HG03354 (cell line): ENCODE data around the gene GBX2.

Experiments
- ATAC-seq: cut with Tn5 transposase; IDR thresholded peaks from one replicate; pipeline ENCODE4 v1.9.1; 2021; ENCODE audit warnings: mild to moderate bottlenecking; ENCODE audit not compliant: unreplicated experiment, poor library complexity, severe bottlenecking

The GBX2 gene

DNA sequence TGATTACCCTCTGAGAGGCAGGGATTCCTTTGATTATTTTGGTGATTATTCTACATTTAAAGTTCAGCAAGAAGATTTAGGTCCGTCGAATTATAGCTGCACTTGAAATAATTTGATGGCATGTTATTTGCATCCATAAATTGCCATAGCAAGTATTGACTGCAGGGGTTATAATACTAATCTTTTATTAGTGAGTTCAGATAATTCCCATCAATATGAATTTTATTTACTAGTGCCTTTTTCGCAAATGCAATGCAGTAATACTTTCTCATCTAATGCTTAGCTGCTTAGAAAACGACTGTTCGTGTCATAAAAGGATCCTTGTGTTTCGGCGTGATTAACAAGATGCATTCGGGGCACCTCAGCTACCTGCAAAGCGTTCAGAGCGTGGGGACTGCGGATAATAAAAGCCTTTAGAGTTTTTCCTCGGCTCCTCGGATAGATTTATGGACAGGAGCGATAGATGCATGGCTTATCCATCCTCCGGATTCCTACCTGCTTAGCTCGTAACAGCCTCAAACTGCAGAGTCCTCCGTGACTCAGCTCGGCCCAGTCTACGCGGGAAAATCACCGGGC is 2.5 kb upstream of the GBX2 start:
- ATAC-seq = no peak

- no peak for ATAC-seq
Measured at GRCh38 chr2:236169741-236170589, 1.8 kb upstream of the GBX2 start.

DNA sequence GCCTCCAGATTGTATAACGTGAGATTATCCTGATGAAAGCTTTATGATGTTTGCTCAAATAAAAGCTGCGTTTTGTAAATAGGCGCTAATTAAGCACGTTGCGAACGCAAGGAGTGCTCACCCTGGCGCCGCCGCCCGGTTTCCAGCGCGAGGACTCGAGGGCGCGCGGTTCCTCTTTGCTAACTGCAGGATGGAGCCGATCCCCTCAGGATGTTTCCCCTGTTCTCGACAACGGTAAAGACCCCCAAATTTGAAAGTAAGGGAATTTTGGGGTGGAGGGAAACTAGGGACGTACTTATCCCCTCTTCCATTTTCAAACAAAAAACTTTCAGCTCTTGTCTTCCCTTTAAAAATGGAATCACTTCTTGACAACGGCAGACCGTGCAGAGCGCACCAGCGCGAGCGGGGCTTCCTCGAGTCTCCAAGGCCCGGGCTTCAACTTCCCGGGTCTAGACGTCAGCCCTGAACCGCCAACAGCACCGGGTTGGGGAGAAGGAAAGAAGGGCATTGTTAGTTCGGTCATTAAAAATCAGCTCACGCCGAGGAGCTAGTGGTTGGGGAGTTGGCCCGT is 1.1 kb upstream of the GBX2 start:
- no peak for ATAC-seq

GRCh38 chr2:236167297-236168109 is 683 bp downstream of the GBX2 start:
- ATAC-seq = no peak

DNA sequence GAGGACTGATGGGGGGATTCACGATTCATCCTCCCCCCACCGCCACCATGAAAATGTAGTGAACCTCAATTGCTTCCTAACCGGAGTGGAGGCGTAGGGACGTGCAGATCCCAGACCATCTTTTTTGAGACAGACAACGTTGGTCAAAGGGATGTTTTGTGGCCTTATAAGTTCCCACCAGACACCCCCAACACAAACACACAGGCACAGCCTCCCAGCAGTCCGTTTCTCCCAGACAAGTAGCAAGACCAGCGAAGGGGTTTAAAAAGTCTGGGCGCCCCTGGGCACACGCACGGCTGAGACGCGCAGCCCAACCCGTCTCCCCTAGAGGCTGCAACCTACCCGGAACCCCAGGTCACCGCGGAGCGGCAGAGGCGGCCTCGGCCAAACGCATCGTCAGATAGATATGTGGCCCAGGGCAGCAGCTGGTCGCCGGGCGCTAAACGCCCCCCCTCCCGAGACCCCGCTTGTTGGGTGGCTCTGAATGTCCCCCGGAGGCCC is 1.3 kb downstream of the GBX2 start:
- no peak for ATAC-seq

DNA sequence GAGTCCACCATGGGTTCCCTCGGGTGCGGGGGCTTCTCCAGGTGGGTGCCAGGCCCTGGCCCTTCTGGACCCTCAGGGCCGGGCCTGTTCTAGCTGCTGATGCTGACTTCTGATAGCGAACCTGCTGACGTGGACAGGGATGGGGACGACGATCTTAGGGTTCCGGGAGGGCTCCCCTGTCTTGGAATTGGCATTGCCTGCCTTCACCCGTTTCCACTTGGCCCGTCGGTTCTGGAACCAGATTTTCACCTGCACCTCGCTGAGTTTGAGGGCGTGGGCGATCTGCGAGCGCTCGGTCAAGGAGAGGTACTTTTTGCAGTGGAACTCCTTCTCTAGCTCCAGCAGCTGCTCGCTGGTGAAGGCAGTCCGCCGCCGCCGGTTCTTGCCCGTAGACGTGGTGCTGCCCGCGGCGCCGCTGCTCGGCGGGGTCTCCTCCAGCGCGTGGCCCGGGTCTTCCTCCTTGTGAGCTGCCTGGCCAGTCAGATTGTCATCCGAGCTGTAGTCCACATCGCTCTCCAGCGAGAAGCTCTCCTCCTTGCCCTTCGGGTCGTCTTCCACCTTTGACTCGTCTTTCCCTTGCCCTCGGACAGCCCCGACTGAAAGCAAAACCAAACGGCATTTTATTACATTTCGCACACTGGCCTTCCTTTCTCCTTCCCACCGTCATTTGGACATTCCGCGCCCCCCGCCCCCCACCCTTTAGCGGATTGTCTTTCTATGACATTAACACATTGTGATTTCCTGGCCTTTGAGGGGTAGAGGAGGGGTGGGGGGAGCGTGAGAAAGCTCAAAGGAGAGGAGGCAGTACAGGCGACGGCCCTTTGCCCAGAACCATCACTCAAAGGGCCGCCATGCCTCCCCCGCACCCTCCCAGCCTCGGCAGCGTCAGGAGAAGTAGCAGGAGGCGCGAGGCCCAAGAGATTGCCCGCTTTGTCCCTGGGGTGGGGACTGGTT is 2.1 kb downstream of the GBX2 start:
- no peak for ATAC-seq

DNA sequence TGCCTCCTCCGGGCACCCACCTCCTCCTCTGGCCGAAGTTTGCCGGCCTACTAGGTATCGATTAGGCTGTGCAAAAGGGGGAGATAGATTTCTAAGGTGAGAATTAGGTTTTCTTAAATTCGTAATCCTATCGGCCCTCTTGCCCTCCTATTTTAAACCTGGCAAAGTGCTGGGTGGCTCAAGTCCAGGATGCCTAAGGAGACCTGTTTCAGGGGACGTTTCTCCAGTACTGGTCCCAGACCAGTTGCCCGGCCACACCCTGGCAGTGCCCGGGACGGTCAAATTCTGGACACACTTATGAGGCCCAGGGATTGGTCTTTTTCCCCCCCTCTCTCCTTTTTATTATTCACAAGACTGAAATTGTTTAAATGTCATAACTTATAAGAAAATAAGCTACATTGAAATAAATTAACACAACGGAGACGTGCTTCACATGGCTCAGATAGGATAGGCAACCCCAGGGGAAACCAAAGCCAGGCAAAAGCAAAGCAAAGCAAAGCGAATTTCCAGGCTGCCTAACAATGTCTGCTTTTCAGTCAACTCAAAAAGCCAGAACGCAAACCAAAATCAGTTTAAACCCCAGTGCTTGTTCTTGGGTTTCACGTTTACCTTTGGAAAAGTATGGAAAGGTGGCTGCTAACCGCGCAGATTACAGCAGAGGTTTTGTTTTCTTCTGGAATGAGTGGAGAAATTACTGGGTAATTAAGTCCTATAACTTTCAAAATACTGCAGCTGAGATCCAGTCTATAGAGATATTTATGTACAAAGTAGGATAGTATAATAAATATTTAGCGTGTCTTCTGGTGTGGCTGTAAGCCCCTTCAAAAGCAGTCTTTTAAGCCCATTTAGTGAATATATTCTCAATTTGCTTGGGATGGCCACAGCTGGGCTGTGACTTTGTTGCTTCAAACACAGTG is 3.0 kb downstream of the GBX2 start:
- no peak for ATAC-seq

DNA sequence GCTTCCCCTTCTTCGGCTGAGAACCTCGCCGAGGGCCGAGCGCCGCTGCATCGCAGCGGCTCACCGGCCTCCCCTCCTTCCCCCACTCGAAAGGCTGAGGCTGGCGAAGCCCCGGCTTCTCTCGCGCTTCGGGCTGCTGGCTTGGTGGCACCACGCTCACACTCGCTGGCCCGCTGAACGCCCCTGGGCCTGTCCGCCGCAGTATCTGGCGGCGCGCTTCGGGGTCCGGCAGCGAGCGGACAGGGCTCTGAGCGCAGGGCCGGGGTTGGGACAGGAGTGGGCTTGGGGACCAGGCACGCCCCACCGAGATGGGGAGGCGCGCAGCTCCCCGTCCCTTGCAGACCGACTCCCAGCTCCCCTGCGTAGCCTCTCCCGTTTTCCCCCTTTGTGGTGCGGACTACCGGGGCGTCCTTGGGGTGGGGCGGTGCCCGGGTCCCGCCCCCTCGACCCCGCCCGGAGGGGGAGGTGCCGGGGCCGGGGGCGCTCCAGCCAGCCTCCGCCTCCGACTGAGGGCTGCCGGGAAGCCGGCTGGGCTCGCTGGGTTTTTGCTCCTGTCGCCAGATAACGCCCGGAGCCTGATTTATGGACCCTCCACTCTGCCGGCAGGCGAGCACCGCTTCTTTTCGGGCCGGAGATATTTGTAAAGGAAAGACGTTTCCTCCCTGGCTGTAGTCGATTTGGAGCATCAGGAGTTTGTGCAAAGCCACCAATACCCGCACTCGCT is 3.8 kb downstream of the GBX2 start:
- ATAC-seq = no peak

DNA sequence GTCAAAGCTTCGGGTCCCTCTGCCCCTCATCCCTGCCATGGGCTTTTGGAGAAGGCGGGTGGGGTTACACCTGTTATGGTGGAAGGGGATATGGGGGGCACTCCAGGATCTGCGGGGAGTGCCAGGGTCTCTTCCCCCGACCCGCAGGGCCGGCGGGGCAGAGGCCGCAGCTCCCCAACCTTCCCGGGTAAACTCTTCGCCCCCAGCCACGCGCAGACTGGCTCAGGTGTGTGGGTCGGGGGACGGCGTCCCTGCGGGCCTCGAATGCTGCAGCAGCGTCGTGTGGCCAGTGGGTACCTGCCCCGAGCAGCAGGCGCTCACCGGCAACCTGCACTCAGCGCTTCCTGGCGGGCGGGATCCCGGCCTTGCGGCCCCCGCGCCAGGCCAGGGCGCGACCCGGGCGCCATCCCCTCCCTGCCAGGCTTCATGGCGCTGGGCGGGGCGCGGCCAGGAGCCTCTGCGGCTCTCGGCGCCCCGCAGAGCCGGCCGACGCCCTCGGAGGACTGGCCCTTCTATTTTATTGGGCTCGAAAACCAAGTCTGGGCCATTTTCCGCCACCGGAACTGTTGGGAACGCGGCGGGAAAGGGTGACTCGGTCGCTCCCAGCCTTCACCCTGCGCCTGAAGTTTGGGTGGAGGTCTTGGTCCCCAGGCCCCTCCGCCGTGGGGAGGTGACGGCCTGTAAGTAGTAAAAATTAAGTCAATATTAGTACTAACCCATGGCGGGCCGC is 4.5 kb downstream of the GBX2 start:
- ATAC-seq = no peak

GRCh38 chr2:236162882-236163470 is 5.2 kb downstream of the GBX2 start:
- no peak for ATAC-seq

DNA sequence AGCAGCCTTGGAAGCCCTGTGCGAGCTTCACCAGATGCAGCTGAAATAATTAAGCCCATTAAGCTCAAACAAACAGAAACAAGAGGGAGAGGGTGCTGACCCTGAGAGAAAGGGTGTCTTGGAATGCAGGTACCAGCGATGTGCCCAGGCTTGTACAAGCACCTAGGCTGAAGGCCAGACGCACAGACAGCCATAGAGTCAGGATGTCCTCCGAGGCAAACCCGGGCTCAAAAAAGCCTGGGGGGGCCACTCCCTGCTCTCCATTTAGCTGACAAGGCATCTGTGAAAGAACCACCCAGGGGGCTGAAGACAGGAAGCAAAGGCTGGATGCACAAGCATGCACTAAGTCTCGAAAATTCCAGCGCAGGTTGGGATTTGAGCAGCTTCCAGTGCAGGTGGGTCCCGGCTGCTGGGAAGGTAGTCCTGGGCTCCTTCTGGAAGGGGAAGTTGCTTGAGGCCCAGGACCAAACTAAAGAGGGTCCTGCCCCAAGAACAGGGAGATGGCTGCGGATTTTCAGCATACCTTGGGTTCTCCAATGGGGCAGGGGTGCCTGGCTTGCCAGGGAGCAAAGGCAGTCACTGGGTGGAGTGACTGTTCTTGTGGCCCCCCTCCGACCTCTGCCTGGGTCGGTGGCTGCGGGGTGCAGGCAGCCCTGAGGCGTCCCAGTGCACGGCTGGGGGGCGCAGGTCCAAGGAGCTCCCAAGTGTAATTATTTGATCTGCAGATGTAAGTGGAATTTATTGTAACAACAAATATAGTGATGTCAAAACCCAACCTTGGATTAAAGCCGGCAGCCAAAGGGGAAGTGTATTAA is 5.9 kb downstream of the GBX2 start:
- no peak for ATAC-seq

GRCh38 chr2:236161531-236161930 is 6.7 kb downstream of the GBX2 start:
- no peak for ATAC-seq

- ATAC-seq = no peak
Measured at GRCh38 chr2:236161082-236161462, 7.1 kb downstream of the GBX2 start.

DNA sequence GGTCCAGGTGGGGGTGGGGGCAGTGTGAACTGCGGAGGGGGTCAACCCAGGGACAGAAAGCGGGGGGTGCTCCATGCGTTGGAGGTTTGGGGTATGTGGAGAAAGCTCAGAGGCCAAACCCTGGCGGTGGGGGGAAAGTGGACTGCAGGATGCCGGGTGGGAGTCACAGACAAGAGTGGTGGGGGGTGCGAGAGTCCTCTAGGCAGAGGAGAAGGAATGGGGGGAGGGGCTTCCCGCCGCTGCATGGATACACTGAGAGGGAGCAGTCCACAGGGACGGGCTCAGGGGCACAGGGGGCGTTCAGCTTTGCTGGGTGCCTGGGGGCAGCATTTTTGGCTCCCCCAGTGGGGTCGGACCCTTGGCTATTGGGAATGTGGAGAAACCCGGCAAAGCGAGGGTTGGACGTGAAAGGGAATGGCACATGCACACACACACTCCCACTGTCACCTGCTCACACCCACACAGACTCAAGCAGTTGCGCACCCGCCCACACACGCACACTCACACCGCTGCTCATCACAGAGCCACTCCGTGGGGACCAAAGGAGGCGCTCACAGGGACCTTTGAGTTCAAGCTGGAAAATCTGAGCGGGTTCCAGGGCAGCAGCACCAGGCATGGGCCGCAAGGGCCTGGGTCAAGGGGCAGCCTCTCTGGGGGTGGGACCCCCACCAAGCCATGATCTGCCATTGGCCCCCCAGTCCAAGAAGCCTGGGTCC is 7.7 kb downstream of the GBX2 start:
- ATAC-seq = no peak

DNA sequence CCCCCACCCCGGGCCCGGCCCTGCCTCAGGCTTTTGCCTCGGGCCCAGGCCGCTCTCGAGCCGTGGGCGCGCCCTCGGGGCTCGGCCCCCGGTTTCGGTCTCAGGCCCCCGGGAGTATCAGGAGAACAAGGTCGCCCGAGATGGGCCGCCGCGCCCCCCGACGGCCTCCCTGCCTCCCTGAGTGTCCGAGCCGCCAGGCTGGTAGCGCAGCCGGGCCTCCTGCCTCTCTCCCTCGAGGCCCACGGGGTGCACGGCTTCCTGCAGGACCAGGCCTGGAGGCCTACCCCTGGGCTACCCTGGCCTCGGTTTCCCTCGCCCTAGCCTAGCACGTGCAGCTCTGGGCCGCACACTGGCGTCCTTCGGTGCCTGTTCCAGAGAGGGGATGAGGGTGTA is 8.4 kb downstream of the GBX2 start:
- no peak for ATAC-seq
